ENCODE measurements around the gene SPTBN2. TPM values are rescaled to one million over a fixed set of nuclear protein-coding genes. Genes with fewer than 3 reads are reported as not detected.

SPTBN2 gene
- total RNA-seq, 1 experiment from 2014 or later, result 7.3 TPM

GRCh38 chr11:66663741-66664296 is 65.2 kb downstream of the SPTBN2 start:
- in situ Hi-C loops (cut with HindIII; ENCODE audit: low pct_unique_long_range_greater_than_20kb, low sequenced_read_pairs), result no loop called here
- Histone ChIP-seq H3K27me3 (ENCODE audit: control insufficient read depth, insufficient read depth, low read length) (no peaks in the 10 kb centered on the region), H3K4me1 (ENCODE audit: control insufficient read depth, insufficient read depth, low read length) (no peaks in the 10 kb centered on the region), H3K27ac (ENCODE audit: low read length) (no peak overlapping the region), H3K36me3 (ENCODE audit: control insufficient read depth, insufficient read depth, low read length) (peaks cover 31% of the 10 kb centered on the region), H3K9me3 (ENCODE audit: control insufficient read depth, insufficient read depth, low read depth, low read length) (no peaks in the 10 kb centered on the region), H3K4me3 (ENCODE audit: low read depth in 2 of 2, low read length in 2 of 2) (no peak overlapping the region)
- ChIA-PET CTCF (no interaction called here), POLR2A (interaction anchor here (0.6 to 0.9 kb wide), 2 partner anchors 87 to 688 kb away, joined by 3 to 8 read pairs; no protein-coding TSS in a partner anchor)
- BruUV-seq (replicated peaks), result TSS peak; percentile 2
- TF ChIP-seq CTCF (IDR thresholded peaks at IDR 0.05), result no peak
- TF ChIP-seq SIN3A (IDR thresholded peaks at IDR 0.05; ENCODE audit: borderline replicate concordance, insufficient read depth, low read depth, low read length), result no peak
- no peak for TF ChIP-seq TCF7L2 (IDR thresholded peaks at IDR 0.05; ENCODE audit: low read depth, low read length)
- no peak for TF ChIP-seq POLR2AphosphoS5 (IDR thresholded peaks at IDR 0.05; ENCODE audit: low read depth, low read length)
- TF ChIP-seq, protein P1, sequence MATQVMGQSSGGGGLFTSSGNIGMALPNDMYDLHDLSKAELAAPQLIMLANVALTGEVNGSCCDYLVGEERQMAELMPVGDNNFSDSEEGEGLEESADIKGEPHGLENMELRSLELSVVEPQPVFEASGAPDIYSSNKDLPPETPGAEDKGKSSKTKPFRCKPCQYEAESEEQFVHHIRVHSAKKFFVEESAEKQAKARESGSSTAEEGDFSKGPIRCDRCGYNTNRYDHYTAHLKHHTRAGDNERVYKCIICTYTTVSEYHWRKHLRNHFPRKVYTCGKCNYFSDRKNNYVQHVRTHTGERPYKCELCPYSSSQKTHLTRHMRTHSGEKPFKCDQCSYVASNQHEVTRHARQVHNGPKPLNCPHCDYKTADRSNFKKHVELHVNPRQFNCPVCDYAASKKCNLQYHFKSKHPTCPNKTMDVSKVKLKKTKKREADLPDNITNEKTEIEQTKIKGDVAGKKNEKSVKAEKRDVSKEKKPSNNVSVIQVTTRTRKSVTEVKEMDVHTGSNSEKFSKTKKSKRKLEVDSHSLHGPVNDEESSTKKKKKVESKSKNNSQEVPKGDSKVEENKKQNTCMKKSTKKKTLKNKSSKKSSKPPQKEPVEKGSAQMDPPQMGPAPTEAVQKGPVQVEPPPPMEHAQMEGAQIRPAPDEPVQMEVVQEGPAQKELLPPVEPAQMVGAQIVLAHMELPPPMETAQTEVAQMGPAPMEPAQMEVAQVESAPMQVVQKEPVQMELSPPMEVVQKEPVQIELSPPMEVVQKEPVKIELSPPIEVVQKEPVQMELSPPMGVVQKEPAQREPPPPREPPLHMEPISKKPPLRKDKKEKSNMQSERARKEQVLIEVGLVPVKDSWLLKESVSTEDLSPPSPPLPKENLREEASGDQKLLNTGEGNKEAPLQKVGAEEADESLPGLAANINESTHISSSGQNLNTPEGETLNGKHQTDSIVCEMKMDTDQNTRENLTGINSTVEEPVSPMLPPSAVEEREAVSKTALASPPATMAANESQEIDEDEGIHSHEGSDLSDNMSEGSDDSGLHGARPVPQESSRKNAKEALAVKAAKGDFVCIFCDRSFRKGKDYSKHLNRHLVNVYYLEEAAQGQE (IDR thresholded peaks at IDR 0.05; ENCODE audit: insufficient read depth in 1 of 2, low read depth in 2 of 2, low read length in 1 of 2), result no peak
- intact Hi-C loops (cut with micrococcal nuclease; ENCODE audit: unreplicated experiment), result no loop called here
- DNase-seq (ENCODE audit: low read depth, low spot score), result no peak
- no peak for ATAC-seq

GRCh38 chr11:66659763-66660162 is 69.3 kb downstream of the SPTBN2 start:
- TF ChIP-seq POLR2AphosphoS5 (IDR thresholded peaks at IDR 0.05; ENCODE audit: low read depth, low read length) (0 out of 2 replicates have a peak, but pooled peaks have one; percentile 29), SIN3A (IDR thresholded peaks at IDR 0.05; ENCODE audit: borderline replicate concordance, insufficient read depth, low read depth, low read length) (no peak)
- DNase-seq (ENCODE audit: low read depth, low spot score) (no peak), ATAC-seq (no peak)
- BruUV-seq (replicated peaks), result TSS peak; percentile 18
- H3K4me3 ChIP-seq (ENCODE audit: low read depth in 2 of 2, low read length in 2 of 2), result no peak overlapping the region
- intact Hi-C loops (cut with micrococcal nuclease; ENCODE audit: unreplicated experiment), result no loop called here
- no peak overlapping the region for H3K27ac ChIP-seq (ENCODE audit: low read length)
- no peaks in the 10 kb centered on the region for H3K27me3 ChIP-seq (ENCODE audit: control insufficient read depth, insufficient read depth, low read length)
- ChIA-PET CTCF (interaction anchor here (0.6 to 0.7 kb wide), 2 partner anchors 117 to 194 kb away, joined by 3 read pairs; no protein-coding TSS in a partner anchor), POLR2A (interaction anchor here (0.6 kb wide), 3 partner anchors 10 to 1238 kb away, joined by 3 to 7 read pairs (median 5); no protein-coding TSS in a partner anchor)
- in situ Hi-C loops (cut with HindIII; ENCODE audit: low pct_unique_long_range_greater_than_20kb, low sequenced_read_pairs), result no loop called here
- H3K9me3 ChIP-seq (ENCODE audit: control insufficient read depth, insufficient read depth, low read depth, low read length), result no peaks in the 10 kb centered on the region
- peaks cover 12% of the 10 kb centered on the region; the same call in 1 of the 2 replicates for H3K36me3 ChIP-seq (ENCODE audit: control insufficient read depth, insufficient read depth, low read length)
- H3K4me1 ChIP-seq (ENCODE audit: control insufficient read depth, insufficient read depth, low read length), result no peaks in the 10 kb centered on the region

DNA sequence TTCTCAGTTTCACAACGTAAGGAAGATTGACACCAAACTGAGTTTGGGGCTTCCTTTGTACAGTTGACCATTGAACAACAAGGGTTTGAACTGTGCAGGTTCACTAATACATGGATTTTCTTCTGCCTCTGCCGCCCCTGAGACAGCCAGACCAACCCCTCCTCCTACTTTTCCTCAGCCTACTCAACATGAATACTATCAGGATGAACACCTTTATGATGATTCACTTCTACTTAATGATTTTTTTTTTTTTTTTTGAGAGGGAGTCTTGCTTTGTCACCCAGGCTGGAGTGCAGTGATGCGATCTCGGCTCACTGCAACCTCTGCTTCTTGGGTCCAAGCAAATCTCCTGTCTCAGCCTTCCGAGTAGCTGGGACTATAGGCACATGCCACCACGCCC is 75.9 kb downstream of the SPTBN2 start:
- TF ChIP-seq SIN3A (IDR thresholded peaks at IDR 0.05; ENCODE audit: borderline replicate concordance, insufficient read depth, low read depth, low read length), result no peak
- no peak for TF ChIP-seq TCF7L2 (IDR thresholded peaks at IDR 0.05; ENCODE audit: low read depth, low read length)
- TF ChIP-seq CTCF (IDR thresholded peaks at IDR 0.05), result no peak
- no peak; the same call in 1 of the 2 replicates for TF ChIP-seq POLR2AphosphoS5 (IDR thresholded peaks at IDR 0.05; ENCODE audit: low read depth, low read length)
- TF ChIP-seq, protein P1 (IDR thresholded peaks at IDR 0.05; ENCODE audit: insufficient read depth in 1 of 2, low read depth in 2 of 2, low read length in 1 of 2), result no peak
- ChIA-PET CTCF (no interaction called here), POLR2A (interaction anchor here (0.6 to 0.8 kb wide), 3 partner anchors 10 to 146 kb away, joined by 3 to 4 read pairs (median 3); no protein-coding TSS in a partner anchor)
- in situ Hi-C loops (cut with HindIII; ENCODE audit: low pct_unique_long_range_greater_than_20kb, low sequenced_read_pairs) (no loop called here), intact Hi-C loops (cut with micrococcal nuclease; ENCODE audit: unreplicated experiment) (no loop called here)
- Histone ChIP-seq H3K27me3 (ENCODE audit: control insufficient read depth, insufficient read depth, low read length) (no peaks in the 10 kb centered on the region), H3K9me3 (ENCODE audit: control insufficient read depth, insufficient read depth, low read depth, low read length) (no peaks in the 10 kb centered on the region), H3K4me1 (ENCODE audit: control insufficient read depth, insufficient read depth, low read length) (no peaks in the 10 kb centered on the region), H3K36me3 (ENCODE audit: control insufficient read depth, insufficient read depth, low read length) (peaks cover 9% of the 10 kb centered on the region; the same call in 1 of the 2 replicates), H3K4me3 (ENCODE audit: low read depth in 2 of 2, low read length in 2 of 2) (no peak overlapping the region), H3K27ac (ENCODE audit: low read length) (no peak overlapping the region)
- BruUV-seq (replicated peaks), result no TSS peak
- no peak for DNase-seq (ENCODE audit: low read depth, low spot score)
- ATAC-seq, result peak; percentile 8; the same call in 1 of the 2 replicates
